ENCODE measurements around the gene ODAD2. TPM values are rescaled to one million over a fixed set of nuclear protein-coding genes. Genes with fewer than 3 reads are reported as not detected.

ODAD2 gene
- total RNA-seq, 2 experiments from 2014 or later: not detected

GRCh38 chr10:27893358-27893954 is 105.4 kb downstream of the ODAD2 start:
- POLR2A ChIA-PET: no interaction called here
- no peak for DNase-seq (ENCODE audit: low spot score)
- Histone ChIP-seq H4K20me1 (ENCODE audit: insufficient read depth, low read length) (no peaks in the 10 kb centered on the region), H2AFZ (ENCODE audit: low read length) (no peak overlapping the region), H3K9me3 (ENCODE audit: low read length) (no peaks in the 10 kb centered on the region), H3K79me2 (ENCODE audit: insufficient read depth, low read depth, low read length) (no peaks in the 10 kb centered on the region), H3K27ac (ENCODE audit: low read depth, low read length, poor library complexity, severe bottlenecking) (no peak overlapping the region), H3K4me3 (ENCODE audit: low read depth, low read length, poor library complexity, severe bottlenecking) (no peak overlapping the region), H3K36me3 (ENCODE audit: insufficient read depth, low read length) (no peaks in the 10 kb centered on the region), H3K4me1 (ENCODE audit: insufficient read depth, low read length, poor library complexity, severe bottlenecking) (no peaks in the 10 kb centered on the region), H3K4me2 (ENCODE audit: low read length) (no peak overlapping the region), H3K9me2 (ENCODE audit: insufficient read depth, low read length) (no peaks in the 10 kb centered on the region)
- TF ChIP-seq CTCF (conservative IDR thresholded peaks at IDR 0.05; ENCODE audit: low read length): no peak
- TF ChIP-seq EZH2phosphoT487 (IDR thresholded peaks at IDR 0.05; ENCODE audit: borderline replicate concordance, low read depth, low read length): no peak
- intact Hi-C loops (cut with micrococcal nuclease; ENCODE audit: unreplicated experiment): no loop called here
- BruUV-seq (replicated peaks): no TSS peak
- CTCF ChIA-PET (ENCODE audit: unreplicated experiment): no interaction called here

GRCh38 chr10:27890971-27891370 is 107.9 kb downstream of the ODAD2 start:
- intact Hi-C loops (cut with micrococcal nuclease; ENCODE audit: unreplicated experiment): no loop called here
- DNase-seq (ENCODE audit: low spot score): no peak
- Histone ChIP-seq H3K9me2 (ENCODE audit: insufficient read depth, low read length) (no peaks in the 10 kb centered on the region), H4K20me1 (ENCODE audit: insufficient read depth, low read length) (no peaks in the 10 kb centered on the region), H3K79me2 (ENCODE audit: insufficient read depth, low read depth, low read length) (no peaks in the 10 kb centered on the region), H3K4me1 (ENCODE audit: insufficient read depth, low read length, poor library complexity, severe bottlenecking) (no peaks in the 10 kb centered on the region), H2AFZ (ENCODE audit: low read length) (no peak overlapping the region), H3K4me2 (ENCODE audit: low read length) (no peak overlapping the region), H3K4me3 (ENCODE audit: low read depth, low read length, poor library complexity, severe bottlenecking) (no peak overlapping the region), H3K9me3 (ENCODE audit: low read length) (no peaks in the 10 kb centered on the region), H3K27ac (ENCODE audit: low read depth, low read length, poor library complexity, severe bottlenecking) (no peak overlapping the region), H3K36me3 (ENCODE audit: insufficient read depth, low read length) (no peaks in the 10 kb centered on the region)
- POLR2A ChIA-PET: interaction anchor here (0.6 to 0.7 kb wide), 2 partner anchors 12 to 65 kb away, joined by 3 read pairs; no protein-coding TSS in a partner anchor
- TF ChIP-seq EZH2phosphoT487 (IDR thresholded peaks at IDR 0.05; ENCODE audit: borderline replicate concordance, low read depth, low read length) (no peak), CTCF (conservative IDR thresholded peaks at IDR 0.05; ENCODE audit: low read length) (no peak)
- BruUV-seq (replicated peaks): no TSS peak
- CTCF ChIA-PET (ENCODE audit: unreplicated experiment): no interaction called here

- Histone ChIP-seq H3K36me3 (ENCODE audit: insufficient read depth, low read length) (no peaks in the 10 kb centered on the region), H3K9me2 (ENCODE audit: insufficient read depth, low read length) (no peaks in the 10 kb centered on the region), H2AFZ (ENCODE audit: low read length) (no peak overlapping the region), H3K4me1 (ENCODE audit: insufficient read depth, low read length, poor library complexity, severe bottlenecking) (no peaks in the 10 kb centered on the region), H3K4me2 (ENCODE audit: low read length) (no peak overlapping the region), H4K20me1 (ENCODE audit: insufficient read depth, low read length) (no peaks in the 10 kb centered on the region), H3K4me3 (ENCODE audit: low read depth, low read length, poor library complexity, severe bottlenecking) (no peak overlapping the region), H3K9me3 (ENCODE audit: low read length) (no peaks in the 10 kb centered on the region), H3K79me2 (ENCODE audit: insufficient read depth, low read depth, low read length) (no peaks in the 10 kb centered on the region), H3K27ac (ENCODE audit: low read depth, low read length, poor library complexity, severe bottlenecking) (no peak overlapping the region)
- no peak for DNase-seq (ENCODE audit: low spot score)
- intact Hi-C loops (cut with micrococcal nuclease; ENCODE audit: unreplicated experiment): no loop called here
- CTCF ChIA-PET (ENCODE audit: unreplicated experiment): no interaction called here
- no peak for TF ChIP-seq EZH2phosphoT487 (IDR thresholded peaks at IDR 0.05; ENCODE audit: borderline replicate concordance, low read depth, low read length)
- TF ChIP-seq CTCF (conservative IDR thresholded peaks at IDR 0.05; ENCODE audit: low read length): no peak
- POLR2A ChIA-PET: no interaction called here
- BruUV-seq (replicated peaks): no TSS peak
Observed at GRCh38 chr10:27889518-27889917, 109.4 kb downstream of the ODAD2 start.

All from OCI-LY7 (cell line).